ENCODE measurements around the gene RNPEPL1. TPM values are rescaled to one million over a fixed set of nuclear protein-coding genes. Genes with fewer than 3 reads are reported as not detected.

RNPEPL1 gene
- total RNA-seq, 4 donors from 2014 or later = 65.4 to 212 (median 72.6) TPM

- no peak for TF ChIP-seq CTCF (IDR thresholded peaks at IDR 0.05; ENCODE audit: low read depth)
Measured at GRCh38 chr2:240598311-240598911, 30.1 kb downstream of the RNPEPL1 start.

DNA sequence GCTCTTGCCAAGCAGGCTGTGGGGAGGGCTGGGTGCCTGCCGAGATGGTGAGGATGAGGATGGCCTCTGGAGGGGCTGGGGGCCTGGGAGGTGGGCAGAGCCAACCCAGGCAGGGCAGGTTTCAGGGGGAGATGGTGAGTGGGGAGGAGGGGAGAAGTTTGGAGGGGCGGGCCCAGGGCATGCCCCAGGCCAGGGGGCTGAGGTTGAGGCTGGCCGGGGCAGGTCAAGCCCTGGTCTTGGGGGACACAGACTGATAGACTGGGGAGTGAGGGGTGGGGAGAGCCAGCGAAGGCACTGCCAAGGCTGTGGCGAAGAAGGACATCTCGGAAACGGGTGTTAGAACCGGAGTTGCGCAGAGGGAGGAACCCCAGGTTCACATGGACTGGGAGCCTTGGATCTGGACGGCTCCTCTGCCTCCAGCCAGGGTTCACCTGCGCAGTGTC lies 30.9 kb downstream of the RNPEPL1 start:
- no peak for TF ChIP-seq CTCF (IDR thresholded peaks at IDR 0.05; ENCODE audit: low read depth)

DNA sequence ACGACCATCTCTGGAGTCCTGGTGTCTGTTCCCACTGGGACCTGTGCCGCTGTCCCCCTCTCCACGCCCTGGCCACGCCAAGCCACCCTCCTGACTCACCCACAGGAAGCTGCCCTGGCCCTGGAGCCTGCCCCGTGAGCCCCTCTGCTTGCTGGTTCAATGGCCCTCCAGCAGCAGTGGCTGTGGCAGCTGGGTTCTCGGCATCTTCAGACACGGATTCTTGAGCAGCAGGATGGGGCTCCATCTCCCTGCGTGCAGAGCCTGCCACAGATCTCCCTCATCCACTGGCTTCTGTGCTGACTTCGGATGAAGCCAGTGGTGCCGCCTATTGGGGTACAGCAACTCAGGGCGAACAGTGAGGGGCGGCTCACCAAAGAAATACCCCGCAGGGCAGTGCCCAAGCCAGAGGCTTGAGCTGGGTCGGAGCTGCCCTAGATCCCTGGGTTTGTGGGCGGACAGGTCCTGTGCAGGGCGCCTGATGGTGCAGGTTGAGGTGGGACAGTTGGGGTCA lies 32.2 kb downstream of the RNPEPL1 start:
- TF ChIP-seq CTCF (IDR thresholded peaks at IDR 0.05; ENCODE audit: low read depth) = no peak

- no peak for TF ChIP-seq CTCF (IDR thresholded peaks at IDR 0.05; ENCODE audit: low read depth)
Measured at GRCh38 chr2:240601061-240601830, 33.0 kb downstream of the RNPEPL1 start.

- TF ChIP-seq CTCF (IDR thresholded peaks at IDR 0.05; ENCODE audit: low read depth) = no peak
Measured at GRCh38 chr2:240601831-240602160, 33.5 kb downstream of the RNPEPL1 start.

- no peak for TF ChIP-seq CTCF (IDR thresholded peaks at IDR 0.05; ENCODE audit: low read depth)
Measured at GRCh38 chr2:240602266-240603050, 34.2 kb downstream of the RNPEPL1 start.
